Activated CD4-positive, alpha-beta T cell treated with anti-CD3 and anti-CD28 coated beads for 36 hours (primary cell): ENCODE measurements around the gene CCNF. TPM values are rescaled to one million over a fixed set of nuclear protein-coding genes. Genes with fewer than 3 reads are reported as not detected.

ENCODE experiments used
- ATAC-seq: fragments of 200-7000 bp; cut with Tn5 transposase; one replicate; pipeline ENCODE4 v1.10.0; 2021; ENCODE audit warnings: mild to moderate bottlenecking, moderate library complexity
- CTCF ChIA-PET: fragments of 350-600 bp; sonication (Branson Sonifier 250); formaldehyde crosslinking; loops from one replicate; lab custom pipeline; 2021; ENCODE audit warnings: antibody characterized with exemption; lab: Charles Lee
- POLR2A ChIA-PET: fragments of 350-600 bp; sonication (Branson Sonifier 250); formaldehyde crosslinking; loops from one replicate; lab custom pipeline; 2021; ENCODE audit warnings: antibody characterized with exemption, inconsistent platforms; lab: Charles Lee
- DNase-seq: peaks from one replicate; pipeline ENCODE4 v3.0.0-alpha.2; 2020
- H3K27ac Mint-ChIP-seq: one replicate; pipeline ENCODE4 v1.8.0; 2021; ENCODE audit warnings: mixed read lengths
- H3K27me3 Mint-ChIP-seq: one replicate; pipeline ENCODE4 v1.8.0; 2021; ENCODE audit warnings: mixed read lengths
- H3K36me3 Mint-ChIP-seq: one replicate; pipeline ENCODE4 v1.8.0; 2021; ENCODE audit warnings: low read depth, mixed read lengths
- H3K4me1 Mint-ChIP-seq: one replicate; pipeline ENCODE4 v1.8.0; 2021; ENCODE audit warnings: mixed read lengths
- H3K4me3 Mint-ChIP-seq: one replicate; pipeline ENCODE4 v1.8.0; 2021; ENCODE audit warnings: mild to moderate bottlenecking, moderate library complexity, mixed read lengths
- H3K9me3 Mint-ChIP-seq: one replicate; pipeline ENCODE4 v1.8.0; 2021; ENCODE audit warnings: low read depth, mixed read lengths
- intact Hi-C, 2 experiments: fragments of 100-400 bp; cut with DNase I in 1 of 2; cut with micrococcal nuclease in 1 of 2; formaldehyde crosslinking; loops; one replicate each; pipeline versions ENCODE4 v1.14.2 to v1.15.1; 2022 to 2024; cut with DNase I, micrococcal nuclease
- total RNA-seq, 2 experiments: library from RNA; stranded (reverse); gene quantifications; one replicate each; pipeline ENCODE4 v1.2.3, GENCODE V29; 2021

The CCNF gene
- total RNA-seq, 2 experiments from 2014 or later, result 52.2 to 53.4 TPM

GRCh38 chr16:2468233-2468724 lies 39.0 kb downstream of the CCNF start:
- DNase-seq (peak; percentile 42), ATAC-seq (peak; percentile 21)
- H3K4me1 Mint-ChIP-seq, result peaks cover 5% of the 10 kb centered on the region
- intact Hi-C loops, result no loop called here
- no peak overlapping the region for H3K4me3 Mint-ChIP-seq
- POLR2A ChIA-PET, result no interaction called here
- CTCF ChIA-PET, result interaction anchor here (0.9 to 1.0 kb wide), 2 partner anchors 10 to 41 kb away, joined by 3 to 4 read pairs; no protein-coding TSS in a partner anchor
- peaks cover 26% of the 10 kb centered on the region for H3K27me3 Mint-ChIP-seq
- H3K36me3 Mint-ChIP-seq, result peaks cover 2% of the 10 kb centered on the region
- H3K27ac Mint-ChIP-seq, result no peak overlapping the region
- no peaks in the 10 kb centered on the region for H3K9me3 Mint-ChIP-seq

- no peaks in the 10 kb centered on the region for H3K36me3 Mint-ChIP-seq
- intact Hi-C loops, result no loop called here
- H3K27me3 Mint-ChIP-seq, result peaks cover 27% of the 10 kb centered on the region
- CTCF ChIA-PET, result interaction anchor here (0.9 to 1.0 kb wide), 2 partner anchors 9 to 41 kb away, joined by 3 to 4 read pairs; no protein-coding TSS in a partner anchor
- DNase-seq, result no peak
- POLR2A ChIA-PET, result no interaction called here
- no peak overlapping the region for H3K4me3 Mint-ChIP-seq
- ATAC-seq, result no peak
- H3K4me1 Mint-ChIP-seq, result peaks cover 6% of the 10 kb centered on the region
- no peak overlapping the region for H3K27ac Mint-ChIP-seq
- no peaks in the 10 kb centered on the region for H3K9me3 Mint-ChIP-seq
Measured at GRCh38 chr16:2468725-2469398, 39.6 kb downstream of the CCNF start.

GRCh38 chr16:2469399-2470233 lies 40.4 kb downstream of the CCNF start:
- Mint-ChIP-seq H3K27me3 (peaks cover 27% of the 10 kb centered on the region), H3K4me3 (no peak overlapping the region), H3K4me1 (peaks cover 6% of the 10 kb centered on the region), H3K9me3 (no peaks in the 10 kb centered on the region), H3K27ac (no peak overlapping the region), H3K36me3 (no peaks in the 10 kb centered on the region)
- ChIA-PET POLR2A (interaction anchor here (0.6 kb wide), 1 partner anchor 19 kb away, joined by 4 read pairs; no protein-coding TSS in a partner anchor), CTCF (no interaction called here)
- intact Hi-C loops, result loop anchor here (5.0 kb wide), 3 partner anchors 63 to 262 kb away; partner anchors contain the start of genes CEMP1 (in 1 of the 2), MLST8 (in 1 of the 2) and RNPS1 (in 1 of the 2)
- no peak for ATAC-seq
- DNase-seq, result no peak

- intact Hi-C loops, result loop anchor here (5.0 kb wide), 3 partner anchors 62 to 263 kb away; partner anchors contain the start of genes CEMP1 (in 1 of the 2), MLST8 (in 1 of the 2) and RNPS1 (in 1 of the 2)
Measured at GRCh38 chr16:2470234-2470601, 41.0 kb downstream of the CCNF start.

GRCh38 chr16:2470603-2471015 lies 41.4 kb downstream of the CCNF start:
- Mint-ChIP-seq H3K4me3 (no peak overlapping the region), H3K27me3 (peaks cover 27% of the 10 kb centered on the region), H3K27ac (no peak overlapping the region), H3K9me3 (no peaks in the 10 kb centered on the region), H3K4me1 (peaks cover 6% of the 10 kb centered on the region), H3K36me3 (no peaks in the 10 kb centered on the region)
- DNase-seq (peak; percentile 41), ATAC-seq (no peak)
- POLR2A ChIA-PET, result interaction anchor here (0.6 kb wide), 1 partner anchor 16 kb away, joined by 3 read pairs; no protein-coding TSS in a partner anchor
- CTCF ChIA-PET, result no interaction called here
- intact Hi-C loops, result loop anchor here (5.0 kb wide), 3 partner anchors 62 to 263 kb away; partner anchors contain the start of genes CEMP1 (in 1 of the 2), MLST8 (in 1 of the 2) and RNPS1 (in 1 of the 2)

More at GRCh38 chr16:2470234-2470601, 41.0 kb downstream of the CCNF start:
- H3K4me3 Mint-ChIP-seq, result no peak overlapping the region
- ChIA-PET POLR2A (interaction anchor here (0.6 kb wide), 2 partner anchors 16 to 20 kb away, joined by 3 to 4 read pairs; no protein-coding TSS in a partner anchor), CTCF (no interaction called here)
- peaks cover 6% of the 10 kb centered on the region for H3K4me1 Mint-ChIP-seq
- H3K27ac Mint-ChIP-seq, result no peak overlapping the region
- ATAC-seq (no peak), DNase-seq (no peak)
- no peaks in the 10 kb centered on the region for H3K36me3 Mint-ChIP-seq
- peaks cover 27% of the 10 kb centered on the region for H3K27me3 Mint-ChIP-seq
- no peaks in the 10 kb centered on the region for H3K9me3 Mint-ChIP-seq

- H3K4me1 Mint-ChIP-seq, result peaks cover 6% of the 10 kb centered on the region
- CTCF ChIA-PET, result no interaction called here
- POLR2A ChIA-PET, result interaction anchor here (0.6 kb wide), 1 partner anchor 17 kb away, joined by 3 read pairs; no protein-coding TSS in a partner anchor
- H3K9me3 Mint-ChIP-seq, result no peaks in the 10 kb centered on the region
- peaks cover 27% of the 10 kb centered on the region for H3K27me3 Mint-ChIP-seq
- no peaks in the 10 kb centered on the region for H3K36me3 Mint-ChIP-seq
- ATAC-seq (no peak), DNase-seq (peak; percentile 50)
- no peak within 1 kb of the TSS for H3K27ac Mint-ChIP-seq
- intact Hi-C loops, result loop anchor here (5.0 kb wide), 3 partner anchors 61 to 264 kb away; partner anchors contain the start of genes CEMP1 (in 1 of the 2), MLST8 (in 1 of the 2) and RNPS1 (in 1 of the 2)
- no peak within 1 kb of the TSS for H3K4me3 Mint-ChIP-seq
Measured at GRCh38 chr16:2471016-2471652, 41.9 kb downstream of the CCNF start, which contains the start of gene NTN3. Gene NTN3 (plus strand): TSS chr16:2471297. CDS start chr16:2471702, 405 bp downstream.

- ATAC-seq, result no peak
- H3K4me3 Mint-ChIP-seq, result no peak overlapping the region
- ChIA-PET POLR2A (no interaction called here), CTCF (no interaction called here)
- peaks cover 27% of the 10 kb centered on the region for H3K27me3 Mint-ChIP-seq
- DNase-seq, result no peak
- H3K27ac Mint-ChIP-seq, result no peak overlapping the region
- no peaks in the 10 kb centered on the region for H3K9me3 Mint-ChIP-seq
- H3K4me1 Mint-ChIP-seq, result peaks cover 6% of the 10 kb centered on the region
- intact Hi-C loops, result loop anchor here (5.0 kb wide), 3 partner anchors 60 to 265 kb away; partner anchors contain the start of genes CEMP1 (in 1 of the 2), MLST8 (in 1 of the 2) and RNPS1 (in 1 of the 2)
- H3K36me3 Mint-ChIP-seq, result no peaks in the 10 kb centered on the region
Measured at GRCh38 chr16:2471653-2472487, 42.6 kb downstream of the CCNF start.

GRCh38 chr16:2472488-2472864 lies 43.2 kb downstream of the CCNF start:
- ATAC-seq (no peak), DNase-seq (no peak)
- Mint-ChIP-seq H3K4me3 (no peak overlapping the region), H3K27me3 (peaks cover 25% of the 10 kb centered on the region), H3K27ac (no peak overlapping the region), H3K4me1 (peaks cover 6% of the 10 kb centered on the region), H3K9me3 (no peaks in the 10 kb centered on the region), H3K36me3 (no peaks in the 10 kb centered on the region)
- POLR2A ChIA-PET, result no interaction called here
- CTCF ChIA-PET, result no interaction called here
- intact Hi-C loops, result loop anchor here (5.0 kb wide), 3 partner anchors 60 to 265 kb away; partner anchors contain the start of genes CEMP1 (in 1 of the 2), MLST8 (in 1 of the 2) and RNPS1 (in 1 of the 2)

GRCh38 chr16:2472885-2473445 lies 43.7 kb downstream of the CCNF start:
- no peak overlapping the region for H3K27ac Mint-ChIP-seq
- H3K27me3 Mint-ChIP-seq, result peaks cover 25% of the 10 kb centered on the region
- ChIA-PET CTCF (no interaction called here), POLR2A (no interaction called here)
- H3K4me3 Mint-ChIP-seq, result peak overlapping the region; percentile 65
- DNase-seq (no peak), ATAC-seq (no peak)
- no peaks in the 10 kb centered on the region for H3K36me3 Mint-ChIP-seq
- H3K9me3 Mint-ChIP-seq, result no peaks in the 10 kb centered on the region
- intact Hi-C loops, result loop anchor here (5.0 kb wide), 3 partner anchors 59 to 266 kb away; partner anchors contain the start of genes CEMP1 (in 1 of the 2), MLST8 (in 1 of the 2) and RNPS1 (in 1 of the 2)
- peaks cover 6% of the 10 kb centered on the region for H3K4me1 Mint-ChIP-seq
